Measurements from ENCODE around the gene CACNA1B. TPM values are rescaled to one million over a fixed set of nuclear protein-coding genes. Genes with fewer than 3 reads are reported as not detected.

CACNA1B gene
- total and polyA plus RNA-seq, 2 of the 4 experiments (the other 2 are of a cell fraction): 0.02 TPM; not detected in 1

- intact Hi-C loops (cut with micrococcal nuclease) (no loop called here), in situ Hi-C loops (cut with MboI; ENCODE audit: low sequenced_read_pairs) (no loop called here), dilution Hi-C loops (cut with HindIII; ENCODE audit: low sequenced_read_pairs, unreplicated experiment) (no loop called here)
- no peaks in the 10 kb centered on the region for H4K20me1 ChIP-seq (ENCODE audit: insufficient read depth, low read length)
- H3K4me1 ChIP-seq (ENCODE audit: control insufficient read depth, insufficient read depth, low read length): no peaks in the 10 kb centered on the region
- DNase-seq (no peak), ATAC-seq (ENCODE audit: low read depth) (no peak)
- no peaks in the 10 kb centered on the region for H3K36me3 ChIP-seq (ENCODE audit: control insufficient read depth, insufficient read depth, low read length)
- no peak overlapping the region for H2BK5ac ChIP-seq (ENCODE audit: low read depth, low read length, poor library complexity, severe bottlenecking)
- no peak overlapping the region for H4K91ac ChIP-seq (ENCODE audit: insufficient read depth, low read depth, low read length)
- H2BK15ac ChIP-seq (ENCODE audit: low read depth, low read length): no peak overlapping the region
- no peak overlapping the region for H3K4ac ChIP-seq (ENCODE audit: low read depth, low read length)
- no peak overlapping the region for H3K14ac ChIP-seq (replicated peaks; ENCODE audit: low read depth, low read length)
- no peak overlapping the region for H3K23ac ChIP-seq (ENCODE audit: low read depth, low read length)
- no peak overlapping the region for H2AK9ac ChIP-seq (replicated peaks; ENCODE audit: low read depth, low read length, poor library complexity)
- no peak overlapping the region for H2BK120ac ChIP-seq (ENCODE audit: low read depth, low read length)
- 64% methylated on average over 7 of the region's 22 CpGs; no CpG with 5 or more reads in 1 of the 2 experiments for WGBS, 2 experiments (ENCODE audit: extremely low coverage in 2 of 2, insufficient read length in 1 of 2)
- POLR2A ChIA-PET (ENCODE audit: unreplicated experiment): no interaction called here
- no TSS peak for BruUV-seq (replicated peaks)
- H3K18ac ChIP-seq (ENCODE audit: low read depth, low read length): no peak overlapping the region
- H2AK5ac ChIP-seq (ENCODE audit: low read depth, low read length): no peak overlapping the region
- no peaks in the 10 kb centered on the region for H3K79me1 ChIP-seq (ENCODE audit: low read depth in 1 of 2, low read length in 2 of 2)
- TF ChIP-seq NFE2L2 (IDR thresholded peaks at IDR 0.05; ENCODE audit: low read depth, low read length) (no peak), POLR2A (IDR thresholded peaks at IDR 0.05; ENCODE audit: low read depth, low read length) (no peak), CTCF (conservative IDR thresholded peaks at IDR 0.05; ENCODE audit: low read depth, low read length) (no peak), MAZ (IDR thresholded peaks at IDR 0.05; ENCODE audit: borderline replicate concordance, low read depth, low read length) (no peak), RAD21 (IDR thresholded peaks at IDR 0.05; ENCODE audit: low read length) (no peak), FOS (IDR thresholded peaks at IDR 0.05; ENCODE audit: low read depth, low read length) (no peak), USF2 (IDR thresholded peaks at IDR 0.05; ENCODE audit: low read depth, low read length) (no peak), CEBPB (IDR thresholded peaks at IDR 0.05; ENCODE audit: low read depth, low read length) (no peak), MXI1 (IDR thresholded peaks at IDR 0.05; ENCODE audit: borderline replicate concordance, low read depth, low read length) (no peak), BHLHE40 (IDR thresholded peaks at IDR 0.05; ENCODE audit: low read depth, low read length) (no peak), RFX5 (IDR thresholded peaks at IDR 0.05; ENCODE audit: low read depth, low read length) (no peak)
- H3K27ac ChIP-seq (ENCODE audit: insufficient read depth, low read length): no peak overlapping the region
- no peak overlapping the region for H2BK20ac ChIP-seq (ENCODE audit: low read depth, low read length)
- H4K5ac ChIP-seq (ENCODE audit: low read depth, low read length): no peak overlapping the region
- no peak overlapping the region for H3K4me3 ChIP-seq (ENCODE audit: insufficient read depth, low read depth, low read length)
- no peak overlapping the region for H4K8ac ChIP-seq (ENCODE audit: low read depth in 2 of 2, low read length in 2 of 2)
- no peaks in the 10 kb centered on the region for H3K9me1 ChIP-seq (ENCODE audit: insufficient read depth, low read length)
- no peak overlapping the region for H2AFZ ChIP-seq (replicated peaks; ENCODE audit: low read length, poor library complexity)
- CTCF ChIA-PET: no interaction called here
- H3K27me3 ChIP-seq (ENCODE audit: control insufficient read depth, insufficient read depth, low read length): no peaks in the 10 kb centered on the region
- H3K4me2 ChIP-seq (ENCODE audit: low read depth, low read length): no peak overlapping the region
- H3K9ac ChIP-seq (ENCODE audit: low read depth, low read length): no peak overlapping the region
- peaks cover 61% of the 10 kb centered on the region for H3K9me3 ChIP-seq (ENCODE audit: control insufficient read depth, insufficient read depth, low read length)
- no peak overlapping the region for H3K56ac ChIP-seq (ENCODE audit: extremely low read depth, insufficient read depth, low read length)
Observed at GRCh38 chr9:138098908-138099791, 221.6 kb downstream of the CACNA1B start.

Measured in IMR-90 (cell line).